HepG2 (cell line): ENCODE results near the gene FAM174B. TPM values are rescaled to one million over a fixed set of nuclear protein-coding genes. Genes with fewer than 3 reads are reported as not detected.

Experiments
- ATAC-seq: fragments of 200-7000 bp; cut with Tn5 transposase; 3 replicates; pipeline ENCODE4 v1.9.1; 2020; ENCODE audit warnings: mild to moderate bottlenecking, moderate library complexity
- BruUV-seq: library from RNA; stranded (reverse); fragments of 400-500 nt; replicated peaks from 2 replicates; lab custom pipeline; 2021; lab: Mats Ljungman, UMichigan
- CTCF ChIA-PET: fragments of 300-600 bp; formaldehyde crosslinking; extraction: SDS; loops from one replicate; lab custom pipeline; 2021; ENCODE audit warnings: low total read pairs, inconsistent platforms, low intra/inter-chr PET ratio; lab: Yijun Ruan, JAX
- POLR2A ChIA-PET: fragments of 350-600 bp; sonication (Branson Sonifier 250); formaldehyde crosslinking; loops from one replicate; lab custom pipeline; 2020; ENCODE audit warnings: antibody characterized with exemption, inconsistent platforms; lab: Yijun Ruan, JAX
- DNase-seq: peaks from one replicate; pipeline ENCODE4 v3.0.0-alpha.2; 2015; ENCODE audit warnings: low spot score
- FAIRE-seq: peaks from 3 replicates; lab custom pipeline; 2011; peaks lifted over from hg19 to GRCh38; lab: Jason Lieb, UNC
- H2AFZ ChIP-seq: one replicate; pipeline ENCODE4 v1.6.1; 2011; ENCODE audit warnings: low read length, inconsistent platforms
- H3K27ac ChIP-seq: fragments of 300-600 bp; 3 replicates; pipeline ENCODE4 v1.8.0; 2011; ENCODE audit warnings: mixed run types, mild to moderate bottlenecking, mixed read lengths, low read length, inconsistent platforms; ENCODE audit not compliant: insufficient read depth; ENCODE audit errors: extremely low read length
- H3K27me3 ChIP-seq, 2 experiments: fragments of 200-600 bp in 1 of 2; 2 replicates in 1 of 2; 3 replicates in 1 of 2; pipeline versions ENCODE4 v1.6.0 to v1.8.0; 2011; ENCODE audit warnings: low read length in 2 of 2, mild to moderate bottlenecking in 2 of 2, moderate library complexity in 2 of 2, inconsistent platforms in 1 of 2; ENCODE audit not compliant: insufficient read depth in 2 of 2, control insufficient read depth in 1 of 2
- H3K36me3 ChIP-seq, 2 experiments: fragments of 200-600 bp in 1 of 2; replicated peaks in 1 of 2; 2 replicates in 1 of 2; 3 replicates in 1 of 2; pipeline versions ENCODE4 v1.5.1 to v1.8.0; 2011; ENCODE audit warnings: low read length in 2 of 2, inconsistent platforms in 1 of 2; ENCODE audit not compliant: insufficient read depth in 2 of 2, control insufficient read depth in 1 of 2
- H3K4me1 ChIP-seq: 2 replicates; pipeline ENCODE4 v1.5.1; 2012; ENCODE audit warnings: low read length, inconsistent platforms; ENCODE audit not compliant: insufficient read depth
- H3K4me2 ChIP-seq: 2 replicates; pipeline ENCODE4 v1.6.0; 2011; ENCODE audit warnings: low read depth, low read length, inconsistent platforms
- H3K4me3 ChIP-seq, 3 experiments: fragments of 200-600 bp in 1 of 3; sonication (generic), shearing (Covaris generic) in 1 of 3; replicated peaks in 1 of 3; 2 replicates each; pipeline ENCODE4 v1.5.1; 2011 to 2016; ENCODE audit warnings: low read length in 3 of 3, inconsistent platforms in 2 of 3, low read depth in 2 of 3, mild to moderate bottlenecking in 2 of 3, control low read depth in 1 of 3, mixed read lengths in 1 of 3; ENCODE audit not compliant: insufficient read depth in 1 of 3
- H3K79me2 ChIP-seq: one replicate; pipeline ENCODE4 v1.6.1; 2011; ENCODE audit warnings: low read length, inconsistent platforms; ENCODE audit not compliant: insufficient read depth
- H3K9ac ChIP-seq: 2 replicates; pipeline ENCODE4 v1.6.0; 2011; ENCODE audit warnings: mild to moderate bottlenecking, low read depth, low read length, inconsistent platforms; ENCODE audit not compliant: insufficient read depth
- H3K9me3 ChIP-seq: 2 replicates; pipeline ENCODE4 v1.5.1; 2012; ENCODE audit warnings: mild to moderate bottlenecking, low read length
- H4K20me1 ChIP-seq: 2 replicates; pipeline ENCODE4 v1.6.0; 2011; ENCODE audit warnings: inconsistent platforms, mild to moderate bottlenecking, low read length, moderate library complexity; ENCODE audit not compliant: insufficient read depth
- FUBP1 ChIP-seq: sonication (generic); formaldehyde crosslinking; IDR thresholded peaks from 2 replicates; pipeline ENCODE4 v1.5.1; 2020; ENCODE audit warnings: missing genetic modification reagents, mild to moderate bottlenecking, borderline replicate concordance
- GFI1 ChIP-seq: sonication (generic); formaldehyde crosslinking; IDR thresholded peaks from 2 replicates; pipeline ENCODE4 v1.5.0; 2020; ENCODE audit warnings: missing genetic modification reagents, mild to moderate bottlenecking, borderline replicate concordance
- GPBP1L1 ChIP-seq: sonication (generic); formaldehyde crosslinking; IDR thresholded peaks from 2 replicates; pipeline ENCODE4 v1.5.0; 2020; ENCODE audit warnings: mild to moderate bottlenecking, missing genetic modification reagents
- HMGXB4 ChIP-seq, 2 experiments: sonication (generic) in 1 of 2; formaldehyde crosslinking in 1 of 2; IDR thresholded peaks; 2 replicates each; pipeline versions ENCODE4 v1.4.0 to v1.6.1; 2018 to 2020; ENCODE audit warnings: missing genetic modification reagents in 2 of 2, borderline replicate concordance in 1 of 2, low read depth in 1 of 2, mild to moderate bottlenecking in 1 of 2, missing biosample characterization in 1 of 2
- IRF2 ChIP-seq: IDR thresholded peaks from 2 replicates; pipeline ENCODE4 v1.6.1; 2018; ENCODE audit warnings: missing genetic modification reagents, missing compliant biosample characterization
- MEF2D ChIP-seq: sonication (generic); formaldehyde crosslinking; IDR thresholded peaks from 2 replicates; pipeline ENCODE4 v1.5.1; 2020; ENCODE audit warnings: mild to moderate bottlenecking, missing genetic modification reagents
- NBN ChIP-seq: fragments of 450-650 bp; conservative IDR thresholded peaks from 2 replicates; pipeline ENCODE4 v1.6.1; 2017
- PHB2 ChIP-seq: fragments of 450-650 bp; IDR thresholded peaks from 2 replicates; pipeline ENCODE4 v1.6.1; 2018; ENCODE audit not compliant: partially characterized antibody
- POLR2AphosphoS2 ChIP-seq: IDR thresholded peaks from 2 replicates; pipeline ENCODE4 v1.6.1; 2011; ENCODE audit warnings: low read depth, low read length, improper control_type of control experiment
- SAFB2 ChIP-seq: sonication (generic); formaldehyde crosslinking; IDR thresholded peaks from 2 replicates; pipeline ENCODE4 v1.5.1; 2020; ENCODE audit warnings: missing genetic modification reagents, low read depth, mild to moderate bottlenecking, borderline replicate concordance
- SOX6 ChIP-seq, 2 experiments: fragments of 450-650 bp in 1 of 2; sonication (generic) in 1 of 2; formaldehyde crosslinking in 1 of 2; IDR thresholded peaks; 2 replicates each; pipeline versions ENCODE4 v1.4.0 to v1.6.1; 2017 to 2020; ENCODE audit warnings: antibody characterized with exemption in 1 of 2, mild to moderate bottlenecking in 1 of 2, missing genetic modification reagents in 1 of 2
- ZFP62 ChIP-seq: sonication (generic); formaldehyde crosslinking; IDR thresholded peaks from 2 replicates; pipeline ENCODE4 v1.4.0; 2020; ENCODE audit warnings: missing genetic modification reagents
- ZNF362 ChIP-seq: sonication (generic); formaldehyde crosslinking; IDR thresholded peaks from 2 replicates; pipeline ENCODE4 v1.4.0; 2020; ENCODE audit warnings: missing genetic modification reagents, mild to moderate bottlenecking, borderline replicate concordance
- ZNF431 ChIP-seq: sonication (generic); formaldehyde crosslinking; IDR thresholded peaks from 2 replicates; pipeline ENCODE4 v1.9.0; 2022; ENCODE audit warnings: missing genetic modification reagents, low read depth, mild to moderate bottlenecking, borderline replicate concordance
- ZNF644 ChIP-seq: IDR thresholded peaks from 2 replicates; pipeline ENCODE4 v1.6.1; 2016; ENCODE audit warnings: low read depth
- WGBS: methylation state at CpG from one replicate; pipeline ENCODE4 v1.1.6; 2017; ENCODE audit warnings: low lambda C conversion rate; 5-methylcytosine and 5-hydroxymethylcytosine counted together
- in situ Hi-C: cut with HindIII; loops from 2 replicates; pipeline ENCODE4 v1.10.0; 2017; ENCODE audit warnings: low pct_unique_long_range_greater_than_20kb; ENCODE audit not compliant: extremely low pct_ligation_motif_present
- intact Hi-C: fragments of 100-400 bp; cut with micrococcal nuclease; formaldehyde crosslinking; loops from one replicate; pipeline ENCODE4 v1.10.0; 2022; ENCODE audit not compliant: unreplicated experiment
- polyA plus RNA-seq, 8 experiments: library from polyadenylated mRNA; depleted of rRNA in 3 of 8; stranded (reverse) in 7 of 8; unstranded in 1 of 8; fragments of >200 nt; fragmentation: Illumina TruSeq in 4 of 8; extraction: Trizol in 4 of 8; gene quantifications; 2 replicates each; pipeline versions ENCODE4 v1.2.1 to v1.2.3, GENCODE V29; 2011 to 2016; ENCODE audit warnings: low read depth in 4 of 8, missing spikeins in 1 of 8, mixed read lengths in 1 of 8; ENCODE audit not compliant: insufficient read depth in 1 of 8
- total RNA-seq, 5 experiments: library from RNA; depleted of rRNA; stranded (reverse); fragments of >200 nt; fragmentation: Illumina TruSeq; extraction: Trizol; gene quantifications; 2 replicates each; pipeline ENCODE4 v1.2.3, GENCODE V29; 2016; ENCODE audit warnings: low read depth in 1 of 5
- TF ChIP-seq, protein P1 (sequence below): sonication (generic); formaldehyde crosslinking; IDR thresholded peaks from 2 replicates; pipeline ENCODE4 v1.8.1; 2023; ENCODE audit warnings: mild to moderate bottlenecking, moderate library complexity, missing genetic modification reagents

The FAM174B gene
- total and polyA plus RNA-seq, 2 of the 13 experiments (the other 11 are each of a cell fraction or from before 2014, with no cell fraction given) = 0.90 to 2.1 TPM

GRCh38 chr15:92614301-92614700 lies 41.3 kb downstream of the FAM174B start (continued):
- TF ChIP-seq MEF2D (CRISPR knock-in tag) (no peak), GPBP1L1 (CRISPR knock-in tag) (no peak), POLR2AphosphoS2 (no peak), HMGXB4 (CRISPR knock-in tag; IDR thresholded peaks at IDR 0.05; ENCODE audit: borderline replicate concordance in 1 of 2, low read depth in 1 of 2) (no peak), ZNF362 (CRISPR knock-in tag) (no peak), NBN (no peak)
- TF ChIP-seq, all 625 proteins: peak for 0

GRCh38 chr15:92613841-92614240 lies 41.7 kb downstream of the FAM174B start:
- WGBS = 49% methylated on average over 6 of the region's 7 CpGs
- POLR2A ChIA-PET = no interaction called here
- no peaks in the 10 kb centered on the region for H3K79me2 ChIP-seq
- peaks cover 27% of the 10 kb centered on the region for H3K4me1 ChIP-seq
- CTCF ChIA-PET = no interaction called here
- no TSS peak for BruUV-seq
- DNase-seq (no peak), FAIRE-seq (no peak), ATAC-seq (no peak)
- in situ Hi-C loops (no loop called here), intact Hi-C loops (loop anchor here (10.0 kb wide), 1 partner anchor 51 kb away; no protein-coding TSS in a partner anchor)
- no peaks in the 10 kb centered on the region for H4K20me1 ChIP-seq
- H3K27ac ChIP-seq = no peak overlapping the region
- no peaks in the 10 kb centered on the region for H3K36me3 ChIP-seq
- H3K27me3 ChIP-seq = peaks cover 0 to 3% of the 10 kb centered on the region in 2 experiments; a peak in 1 of 5 replicates
- H3K4me2 ChIP-seq = no peak overlapping the region
- H3K9me3 ChIP-seq = no peaks in the 10 kb centered on the region
- no peak overlapping the region for H3K9ac ChIP-seq
- no peak overlapping the region for H3K4me3 ChIP-seq
- no peak overlapping the region for H2AFZ ChIP-seq
- no peak for TF ChIP-seq ZNF644
- TF ChIP-seq ZFP62 (CRISPR knock-in tag) = no peak
- no peak for TF ChIP-seq GFI1 (CRISPR knock-in tag)
- TF ChIP-seq SOX6 (IDR thresholded peaks at IDR 0.05) = no peak
- no peak for TF ChIP-seq SOX6 (CRISPR knock-in tag; IDR thresholded peaks at IDR 0.05)
- TF ChIP-seq ZNF431 (CRISPR knock-in tag) = no peak
- TF ChIP-seq SAFB2 (CRISPR knock-in tag) = no peak
- no peak for TF ChIP-seq PHB2
- TF ChIP-seq IRF2 (CRISPR knock-in tag) = no peak
- TF ChIP-seq, protein P1, sequence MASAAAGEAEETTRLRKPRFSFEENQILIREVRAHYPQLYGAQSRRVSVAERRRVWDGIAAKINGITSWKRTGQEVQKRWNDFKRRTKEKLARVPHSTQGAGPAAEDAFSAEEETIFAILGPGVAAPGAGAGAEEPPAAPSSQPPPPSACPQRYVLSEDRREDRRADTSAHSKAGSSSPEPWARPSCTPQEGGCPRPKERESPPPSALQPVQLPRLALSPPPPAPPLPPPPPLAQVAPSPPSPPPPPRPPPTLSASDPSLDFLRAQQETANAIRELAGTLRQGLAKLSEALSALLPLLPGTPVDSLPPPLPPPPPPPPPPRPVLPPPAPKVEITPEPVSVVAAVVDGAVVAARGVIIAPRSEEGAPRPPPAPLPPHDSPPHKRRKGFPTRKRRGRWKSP = no peak
- TF ChIP-seq FUBP1 (CRISPR knock-in tag) = no peak
